RWPE2 (cell line): Measurements from ENCODE around the gene INAVA.
"Not testable (repeated sequence)": the region's sequence is repeated elsewhere in the genome, so short reads cannot be mapped to it uniquely, and the experiment has no call there.

ENCODE experiments used
- ATAC-seq: fragments of 200-7000 bp; cut with Tn5 transposase; 3 replicates; pipeline ENCODE4 v1.9.1; 2021; ENCODE audit warnings: low read depth
- DNase-seq: peaks from one replicate; pipeline ENCODE4 v3.0.0-alpha.2; 2020; ENCODE audit warnings: low spot score
- H3K27ac ChIP-seq: fragments of 450-650 bp; 2 replicates; pipeline ENCODE4 v1.5.1; 2017; ENCODE audit warnings: mild to moderate bottlenecking; ENCODE audit not compliant: poor library complexity, severe bottlenecking
- H3K27me3 ChIP-seq: fragments of 250-450 bp; sonication (Bioruptor Pico); 2 replicates; pipeline ENCODE4 v1.5.1; 2021; ENCODE audit warnings: mild to moderate bottlenecking, moderate library complexity; ENCODE audit not compliant: insufficient read depth, poor library complexity, severe bottlenecking
- H3K36me3 ChIP-seq: fragments of 250-450 bp; sonication (Bioruptor Pico); 2 replicates; pipeline ENCODE4 v1.5.1; 2020; ENCODE audit warnings: low read depth, mild to moderate bottlenecking, moderate library complexity
- H3K4me1 ChIP-seq: fragments of 250-450 bp; sonication (Bioruptor Pico); 2 replicates; pipeline ENCODE4 v1.5.1; 2021; ENCODE audit warnings: mild to moderate bottlenecking, moderate library complexity; ENCODE audit not compliant: insufficient read depth, poor library complexity, severe bottlenecking
- H3K4me3 ChIP-seq: fragments of 250-450 bp; sonication (Bioruptor Pico); 2 replicates; pipeline ENCODE4 v1.5.1; 2021; ENCODE audit warnings: mild to moderate bottlenecking, moderate library complexity; ENCODE audit not compliant: severe bottlenecking
- H3K9me3 ChIP-seq: fragments of 250-450 bp; sonication (Bioruptor Pico); 2 replicates; pipeline ENCODE4 v1.5.1; 2021; ENCODE audit warnings: mild to moderate bottlenecking, moderate library complexity; ENCODE audit not compliant: severe bottlenecking
- TF ChIP-seq, protein P1 (sequence below): fragments of 450-650 bp; IDR thresholded peaks from one replicate; pipeline ENCODE4 v1.5.1; 2017; ENCODE audit warnings: mild to moderate bottlenecking, moderate library complexity; ENCODE audit not compliant: poor library complexity, severe bottlenecking

The INAVA gene

DNA sequence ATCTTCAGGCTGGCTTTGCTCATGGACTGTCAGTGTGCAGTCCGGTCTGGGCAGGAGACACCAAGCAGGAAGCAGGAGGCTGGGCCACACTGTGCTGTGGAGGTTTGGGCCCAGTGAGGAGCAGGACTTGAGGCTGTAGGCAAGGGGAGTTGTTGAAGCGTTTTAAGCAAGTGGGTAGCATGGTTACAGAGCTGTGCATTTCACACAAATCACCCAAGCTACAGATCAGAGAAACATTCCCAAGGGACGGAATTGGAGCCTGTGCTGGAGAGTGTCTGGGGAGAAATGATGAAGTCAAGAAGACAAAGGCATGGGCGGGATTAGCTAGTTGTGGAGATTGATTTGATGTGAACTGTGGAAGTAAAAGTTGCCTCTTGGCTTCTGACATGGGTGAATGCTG lies 67.9 kb downstream of the INAVA start:
- Histone ChIP-seq H3K4me1 (no peaks in the 10 kb centered on the region), H3K27me3 (no peaks in the 10 kb centered on the region), H3K27ac (no peak overlapping the region), H3K4me3 (no peak overlapping the region), H3K9me3 (no peaks in the 10 kb centered on the region), H3K36me3 (no peaks in the 10 kb centered on the region)
- DNase-seq, result no peak
- no peak for ATAC-seq
- TF ChIP-seq, protein P1, sequence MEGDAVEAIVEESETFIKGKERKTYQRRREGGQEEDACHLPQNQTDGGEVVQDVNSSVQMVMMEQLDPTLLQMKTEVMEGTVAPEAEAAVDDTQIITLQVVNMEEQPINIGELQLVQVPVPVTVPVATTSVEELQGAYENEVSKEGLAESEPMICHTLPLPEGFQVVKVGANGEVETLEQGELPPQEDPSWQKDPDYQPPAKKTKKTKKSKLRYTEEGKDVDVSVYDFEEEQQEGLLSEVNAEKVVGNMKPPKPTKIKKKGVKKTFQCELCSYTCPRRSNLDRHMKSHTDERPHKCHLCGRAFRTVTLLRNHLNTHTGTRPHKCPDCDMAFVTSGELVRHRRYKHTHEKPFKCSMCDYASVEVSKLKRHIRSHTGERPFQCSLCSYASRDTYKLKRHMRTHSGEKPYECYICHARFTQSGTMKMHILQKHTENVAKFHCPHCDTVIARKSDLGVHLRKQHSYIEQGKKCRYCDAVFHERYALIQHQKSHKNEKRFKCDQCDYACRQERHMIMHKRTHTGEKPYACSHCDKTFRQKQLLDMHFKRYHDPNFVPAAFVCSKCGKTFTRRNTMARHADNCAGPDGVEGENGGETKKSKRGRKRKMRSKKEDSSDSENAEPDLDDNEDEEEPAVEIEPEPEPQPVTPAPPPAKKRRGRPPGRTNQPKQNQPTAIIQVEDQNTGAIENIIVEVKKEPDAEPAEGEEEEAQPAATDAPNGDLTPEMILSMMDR, result no peak

DNA sequence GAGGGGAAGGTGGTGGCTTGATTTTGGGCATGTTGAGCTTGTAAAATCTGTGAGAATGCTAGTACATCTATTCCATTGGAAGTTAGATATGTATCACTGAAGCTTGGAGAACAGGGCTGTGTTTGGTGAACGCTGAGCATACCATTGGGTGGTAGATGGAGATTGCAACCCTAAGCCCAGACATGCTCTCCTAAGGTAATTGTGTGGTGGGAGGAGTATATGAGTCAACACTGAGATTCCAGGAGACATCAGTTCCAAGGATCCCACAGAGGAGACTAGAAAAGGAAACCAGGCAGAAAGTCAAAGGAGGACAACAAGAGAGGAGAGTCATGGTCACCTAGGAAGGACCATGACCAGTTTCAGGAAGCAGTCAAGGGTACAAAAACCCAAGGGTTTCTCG lies 68.4 kb downstream of the INAVA start:
- Histone ChIP-seq H3K27ac (no peak overlapping the region), H3K4me3 (no peak overlapping the region), H3K4me1 (no peaks in the 10 kb centered on the region), H3K36me3 (no peaks in the 10 kb centered on the region), H3K9me3 (no peaks in the 10 kb centered on the region), H3K27me3 (no peaks in the 10 kb centered on the region)
- no peak for DNase-seq
- ATAC-seq, result peak; percentile 85
- TF ChIP-seq, protein P1, result no peak

DNA sequence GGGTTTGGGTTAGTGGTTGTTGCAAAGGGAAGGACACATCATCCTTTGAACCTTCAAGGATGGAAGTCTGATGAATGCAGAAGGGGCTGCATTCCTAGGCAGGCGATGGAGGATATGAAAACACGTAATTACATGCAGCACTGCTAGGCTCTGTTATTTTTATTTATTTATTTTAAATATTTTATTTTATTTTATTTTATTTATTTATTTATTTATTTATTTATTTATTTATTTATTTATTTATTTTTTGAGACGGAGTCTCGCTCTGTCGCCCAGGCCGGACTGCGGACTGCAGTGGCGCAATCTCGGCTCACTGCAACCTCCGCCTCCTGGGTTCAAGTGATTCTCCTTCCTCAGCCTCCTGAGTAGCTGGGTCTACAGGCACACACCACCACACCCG lies 69.2 kb downstream of the INAVA start:
- not testable (repeated sequence) for H3K9me3 ChIP-seq, H3K27ac ChIP-seq, DNase-seq, H3K27me3 ChIP-seq, ATAC-seq, H3K36me3 ChIP-seq, H3K4me1 ChIP-seq, H3K4me3 ChIP-seq
